ENCODE measurements around the gene ETV3.

GRCh38 chr1:157173900-157174410 is 35.8 kb upstream of the ETV3 start:
- TF ChIP-seq CTCF (IDR thresholded peaks at IDR 0.05; ENCODE audit: insufficient read depth, low read length, poor library complexity, severe bottlenecking) = no peak
- no peak for TF ChIP-seq EZH2phosphoT487 (conservative IDR thresholded peaks at IDR 0.05; ENCODE audit: low read length)
